Measurements from ENCODE around the gene DLG2.

DLG2 gene

GRCh38 chr11:83613767-83614121 lies 2013.4 kb downstream of the DLG2 start:
- CTCF ChIA-PET: no interaction called here
- POLR2A ChIA-PET: no interaction called here

GRCh38 chr11:83612891-83613766 lies 2014.0 kb downstream of the DLG2 start:
- TF ChIP-seq CTCF (IDR thresholded peaks at IDR 0.05; ENCODE audit: insufficient read depth, low read length, missing control alignments): no peak
- POLR2A ChIA-PET: no interaction called here
- H3K4me3 ChIP-seq (ENCODE audit: low read depth, low read length): no peak overlapping the region
- DNase-seq (ENCODE audit: low read depth, low spot score): no peak
- CTCF ChIA-PET: no interaction called here

More at GRCh38 chr11:83613767-83614121, 2013.4 kb downstream of the DLG2 start:
- DNase-seq (ENCODE audit: low read depth, low spot score): no peak
- H3K4me3 ChIP-seq (ENCODE audit: low read depth, low read length): no peak overlapping the region
- no peak for TF ChIP-seq CTCF (IDR thresholded peaks at IDR 0.05; ENCODE audit: insufficient read depth, low read length, missing control alignments)

- CTCF ChIA-PET: no interaction called here
- no peak for DNase-seq (ENCODE audit: low read depth, low spot score)
- no peak for TF ChIP-seq CTCF (IDR thresholded peaks at IDR 0.05; ENCODE audit: insufficient read depth, low read length, missing control alignments)
- POLR2A ChIA-PET: no interaction called here
- no peak overlapping the region for H3K4me3 ChIP-seq (ENCODE audit: low read depth, low read length)
These were observed 2015.5 kb downstream of the DLG2 start for GRCh38 chr11:83611600-83611999.

GRCh38 chr11:83611031-83611430 lies 2016.1 kb downstream of the DLG2 start:
- ChIA-PET POLR2A (no interaction called here), CTCF (no interaction called here)
- TF ChIP-seq CTCF (IDR thresholded peaks at IDR 0.05; ENCODE audit: insufficient read depth, low read length, missing control alignments): no peak
- no peak for DNase-seq (ENCODE audit: low read depth, low spot score)
- no peak overlapping the region for H3K4me3 ChIP-seq (ENCODE audit: low read depth, low read length)

- CTCF ChIA-PET: no interaction called here
- TF ChIP-seq CTCF (IDR thresholded peaks at IDR 0.05; ENCODE audit: insufficient read depth, low read length, missing control alignments): no peak
- no peak overlapping the region for H3K4me3 ChIP-seq (ENCODE audit: low read depth, low read length)
- DNase-seq (ENCODE audit: low read depth, low spot score): no peak
- POLR2A ChIA-PET: no interaction called here
These were observed 2018.0 kb downstream of the DLG2 start for GRCh38 chr11:83609191-83609590.

- DNase-seq (ENCODE audit: low read depth, low spot score): no peak
- H3K4me3 ChIP-seq (ENCODE audit: low read depth, low read length): no peak overlapping the region
- ChIA-PET CTCF (no interaction called here), POLR2A (no interaction called here)
- TF ChIP-seq CTCF (IDR thresholded peaks at IDR 0.05; ENCODE audit: insufficient read depth, low read length, missing control alignments): no peak
These were observed 2018.6 kb downstream of the DLG2 start for GRCh38 chr11:83608571-83608970.
